Epidermal melanocyte (primary cell): ENCODE results near the gene EPHA10.

ENCODE experiments used
- DNase-seq: peaks from one replicate; pipeline ENCODE4 v3.0.0; 2011; ENCODE audit warnings: low spot score; ENCODE audit not compliant: insufficient read length

EPHA10 gene

DNA sequence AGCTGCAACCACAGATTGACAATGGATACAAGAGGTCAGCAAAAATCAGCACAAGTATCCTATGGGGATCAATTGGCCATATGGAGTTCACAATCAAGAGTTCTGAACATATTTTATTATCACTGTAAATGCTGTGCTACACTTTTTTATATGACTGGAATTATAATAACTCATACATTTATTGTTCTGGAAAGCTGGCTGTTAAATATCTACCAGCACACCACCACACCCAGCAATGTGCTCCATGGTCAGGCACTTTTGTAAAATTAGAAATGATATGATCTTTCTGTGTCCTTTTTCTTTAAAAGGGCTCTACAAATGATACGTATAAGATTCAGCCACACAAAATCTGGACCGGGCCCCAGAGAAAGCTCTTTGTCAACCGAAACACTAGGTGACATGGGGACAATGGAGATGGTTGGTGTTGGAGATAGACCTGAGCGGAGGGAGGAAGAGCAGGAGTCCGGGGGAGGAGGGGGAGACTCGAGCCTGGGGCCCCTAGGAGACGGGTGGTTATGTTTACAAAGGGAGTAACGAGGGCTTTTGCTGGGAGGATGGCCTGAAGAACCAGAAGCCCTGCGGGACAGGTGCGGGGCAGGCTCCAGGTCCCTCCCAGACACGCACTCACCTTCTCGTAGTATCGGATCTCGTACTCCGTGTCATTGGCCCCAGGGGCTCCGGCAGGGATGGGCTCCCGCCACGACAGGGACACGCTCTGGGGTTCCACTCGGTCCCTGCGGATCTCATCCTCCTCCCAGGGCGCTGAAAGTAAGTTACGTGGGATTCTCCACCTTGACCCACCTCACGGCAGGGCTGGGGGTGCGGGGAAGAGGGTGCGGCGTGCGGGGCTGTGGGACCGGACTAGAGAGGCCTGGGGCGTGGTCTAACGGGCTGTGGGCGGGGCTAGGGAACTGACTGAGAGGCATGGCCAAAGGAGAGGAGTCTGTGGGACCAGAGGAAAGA lies 30.0 kb downstream of the EPHA10 start:
- DNase-seq, result no peak

DNA sequence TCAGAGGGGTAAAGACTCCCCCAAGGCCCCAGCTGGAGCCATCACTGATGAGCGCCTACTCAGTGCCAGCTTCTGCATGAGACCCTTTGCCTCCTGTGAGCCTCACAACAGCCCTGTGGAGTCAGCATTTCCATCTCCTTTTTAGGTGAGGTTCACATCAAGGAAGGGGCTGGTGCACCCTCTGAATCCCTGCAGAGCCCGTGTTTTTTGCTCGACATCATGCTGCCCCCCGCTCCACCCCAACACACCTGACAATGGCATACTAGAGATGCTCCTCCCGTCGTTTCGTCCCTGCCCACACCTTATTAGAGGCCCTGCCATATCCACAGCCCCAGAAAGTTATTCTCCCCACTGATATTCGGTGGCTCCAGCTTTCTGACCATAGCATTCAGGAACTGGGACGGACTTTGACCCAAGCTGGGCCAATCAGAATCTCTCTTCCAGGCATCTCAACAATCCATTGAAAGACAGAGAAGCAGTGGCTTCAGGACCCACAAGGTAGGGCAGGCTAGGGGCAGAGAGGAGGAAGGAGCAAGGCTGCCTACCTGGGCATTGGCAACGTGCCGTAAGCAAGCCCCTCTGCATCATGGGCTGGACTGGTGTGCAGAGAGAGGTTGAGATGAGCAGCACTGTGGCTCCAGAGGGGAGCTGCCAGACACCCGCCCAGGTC lies 32.7 kb downstream of the EPHA10 start:
- DNase-seq, result no peak

DNA sequence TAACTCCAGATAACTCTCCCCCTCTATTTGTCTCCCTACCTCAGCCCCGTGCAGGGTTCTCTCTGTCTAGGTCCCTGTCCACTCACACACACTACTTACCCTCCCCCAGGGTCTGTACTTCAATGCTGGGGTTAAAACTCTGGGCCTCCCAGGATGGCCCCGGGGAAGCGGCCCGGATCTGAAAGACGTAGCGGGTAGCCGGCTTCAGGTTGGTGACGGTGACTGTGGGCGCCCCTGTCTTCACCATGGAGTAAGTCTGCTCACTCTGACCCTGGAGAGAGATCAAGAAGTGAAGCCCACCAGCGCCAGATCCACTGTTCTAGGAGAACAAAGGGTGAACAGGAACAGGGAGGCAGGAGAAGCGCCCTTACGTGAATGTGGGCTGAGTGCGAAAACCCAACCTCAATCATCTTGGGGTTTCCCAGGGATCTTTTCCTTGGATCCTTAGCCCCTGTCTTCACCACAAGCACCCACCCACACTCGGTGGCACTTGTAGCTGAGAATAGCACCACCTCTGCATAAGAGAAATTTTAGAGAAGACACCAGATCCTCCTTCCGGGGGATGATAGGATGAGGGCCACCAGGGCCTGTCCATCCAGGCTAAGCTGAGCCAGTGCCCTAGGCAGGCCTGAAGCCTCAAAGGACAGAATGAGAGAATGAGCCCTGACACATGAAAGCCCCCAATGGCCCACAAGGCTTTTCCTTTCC lies 33.5 kb downstream of the EPHA10 start:
- no peak for DNase-seq

DNA sequence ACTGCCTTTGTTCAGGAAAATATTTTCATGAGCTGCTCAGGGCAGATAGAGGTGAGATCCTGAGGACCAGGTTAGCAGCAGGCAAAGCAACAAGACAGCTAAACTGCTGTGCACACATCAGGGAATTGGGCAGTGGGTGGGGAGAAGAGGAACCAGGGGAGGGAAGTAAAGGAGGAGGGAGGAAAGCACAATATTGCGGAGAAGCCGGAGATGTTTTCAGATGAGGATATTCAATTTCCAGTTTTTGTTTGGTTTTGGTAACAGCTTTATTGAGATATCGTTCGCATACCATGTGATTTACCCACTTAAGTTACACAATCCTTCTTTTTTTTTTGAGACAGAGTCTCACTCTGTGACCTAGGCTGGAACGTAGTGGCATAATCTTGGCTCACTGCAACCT lies 34.5 kb downstream of the EPHA10 start:
- no peak for DNase-seq

DNA sequence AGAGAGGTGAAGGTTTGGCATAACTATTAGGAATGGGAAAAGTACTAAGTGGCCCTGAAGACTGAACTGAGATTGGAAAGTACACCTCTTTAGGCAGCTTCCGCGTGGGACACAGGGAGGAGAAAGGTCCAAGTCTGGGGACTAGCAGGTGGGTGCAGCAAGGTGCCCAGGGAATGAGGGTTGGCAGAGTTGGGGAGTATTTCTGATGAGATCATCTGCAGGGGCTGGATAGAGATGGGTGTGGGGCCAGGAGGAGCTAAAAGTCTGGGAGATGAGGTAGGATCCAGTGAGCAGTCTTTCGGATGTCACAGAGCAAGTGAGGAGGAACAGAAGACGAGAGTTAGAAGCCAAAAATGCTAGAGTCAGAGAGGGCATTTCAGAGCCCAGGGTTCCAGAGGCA lies 36.5 kb downstream of the EPHA10 start:
- no peak for DNase-seq

DNA sequence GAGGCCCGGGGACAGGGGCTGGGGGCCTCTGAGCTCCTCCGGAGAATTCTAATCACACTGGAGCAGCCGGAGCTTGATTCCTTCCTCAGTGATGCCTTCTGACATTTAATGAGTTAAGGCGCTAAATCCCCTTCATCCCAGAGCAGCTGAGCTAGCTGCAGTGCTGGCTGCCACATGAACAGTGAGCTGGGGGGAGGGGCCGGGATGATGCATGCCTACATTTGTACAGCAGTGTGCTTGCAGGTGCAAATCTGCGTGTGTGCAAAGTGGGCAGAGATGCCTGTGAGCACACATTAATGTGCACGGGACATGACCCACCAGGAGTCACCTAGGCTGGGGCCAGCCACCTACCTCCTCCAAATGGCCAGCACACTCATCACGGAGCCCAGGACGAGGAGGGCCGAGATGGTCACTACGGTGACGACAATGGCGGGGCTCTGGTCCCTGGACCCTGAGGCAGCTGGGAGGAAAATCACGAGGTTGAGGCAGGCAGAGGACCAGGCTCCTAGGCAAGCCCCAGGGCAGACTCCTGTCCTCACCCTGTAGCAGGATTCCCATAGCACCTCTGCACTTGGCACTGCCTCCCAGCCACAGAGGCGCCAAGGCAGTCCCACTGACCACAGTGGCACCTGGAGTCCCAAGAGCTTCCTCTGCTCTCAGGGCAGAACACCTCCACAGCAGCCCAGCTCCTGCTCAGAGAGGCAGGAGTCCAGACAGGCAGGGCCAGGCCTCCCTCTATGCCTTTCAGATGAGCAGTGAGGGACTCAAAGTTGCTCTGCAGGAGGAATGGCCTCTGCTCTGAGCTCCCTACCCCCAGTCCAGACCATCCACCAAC lies 38.0 kb downstream of the EPHA10 start:
- no peak for DNase-seq

DNA sequence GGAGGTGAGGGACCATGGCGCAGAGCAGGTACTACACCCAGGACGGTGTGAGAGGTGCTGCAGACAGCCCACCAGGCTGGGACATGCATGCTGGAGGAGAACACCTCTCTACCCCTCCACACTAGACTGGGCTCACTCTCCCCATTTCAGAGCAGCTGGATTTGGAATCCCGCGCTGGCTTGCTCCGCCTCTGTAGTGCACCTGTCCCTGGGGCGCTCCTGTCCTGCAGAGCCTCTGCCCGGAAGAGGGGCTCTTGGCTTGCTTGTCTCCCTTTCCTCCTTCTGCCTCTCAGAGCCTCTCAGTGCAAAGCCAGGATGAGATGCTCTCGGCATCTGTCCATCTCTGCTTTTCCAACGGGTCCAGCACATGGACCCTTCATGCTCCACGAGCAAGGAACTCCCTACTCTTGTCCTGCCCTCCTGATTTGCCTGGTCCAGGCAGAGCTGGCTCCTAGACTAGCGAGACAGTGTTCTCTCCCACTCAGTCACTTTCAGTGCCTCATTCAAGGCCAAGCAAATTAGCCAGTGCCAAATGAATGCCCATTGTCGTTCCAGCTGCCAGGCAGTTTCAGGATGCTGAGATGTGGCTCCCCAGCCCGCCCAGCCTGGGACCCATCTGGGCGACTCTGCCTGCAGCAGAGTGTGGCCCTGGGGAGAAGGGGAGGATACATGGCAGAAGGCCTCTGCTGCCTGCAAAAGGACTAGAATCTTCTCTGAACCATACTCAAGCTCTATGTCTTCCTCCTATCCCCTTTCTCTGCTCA lies 38.9 kb downstream of the EPHA10 start:
- no peak for DNase-seq

DNA sequence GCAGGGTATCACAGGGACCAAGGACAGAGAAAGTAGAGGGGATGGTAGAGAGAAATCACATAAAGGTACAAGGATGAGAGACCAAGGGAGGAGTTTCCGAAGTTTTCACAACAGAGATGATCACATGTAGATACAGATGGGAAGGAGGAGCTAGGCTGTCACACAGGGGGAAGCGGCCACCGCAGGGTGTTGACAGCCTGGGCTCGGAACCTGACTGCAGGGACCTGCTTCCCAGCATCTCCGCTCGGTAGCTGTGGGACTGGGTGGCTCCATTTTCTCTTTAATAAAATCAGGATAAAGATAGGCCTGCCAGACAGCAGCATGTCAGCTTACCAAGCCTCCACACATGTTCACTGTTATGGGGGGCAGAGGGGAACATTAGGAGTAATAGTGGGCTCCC lies 40.3 kb downstream of the EPHA10 start:
- DNase-seq, result no peak

DNA sequence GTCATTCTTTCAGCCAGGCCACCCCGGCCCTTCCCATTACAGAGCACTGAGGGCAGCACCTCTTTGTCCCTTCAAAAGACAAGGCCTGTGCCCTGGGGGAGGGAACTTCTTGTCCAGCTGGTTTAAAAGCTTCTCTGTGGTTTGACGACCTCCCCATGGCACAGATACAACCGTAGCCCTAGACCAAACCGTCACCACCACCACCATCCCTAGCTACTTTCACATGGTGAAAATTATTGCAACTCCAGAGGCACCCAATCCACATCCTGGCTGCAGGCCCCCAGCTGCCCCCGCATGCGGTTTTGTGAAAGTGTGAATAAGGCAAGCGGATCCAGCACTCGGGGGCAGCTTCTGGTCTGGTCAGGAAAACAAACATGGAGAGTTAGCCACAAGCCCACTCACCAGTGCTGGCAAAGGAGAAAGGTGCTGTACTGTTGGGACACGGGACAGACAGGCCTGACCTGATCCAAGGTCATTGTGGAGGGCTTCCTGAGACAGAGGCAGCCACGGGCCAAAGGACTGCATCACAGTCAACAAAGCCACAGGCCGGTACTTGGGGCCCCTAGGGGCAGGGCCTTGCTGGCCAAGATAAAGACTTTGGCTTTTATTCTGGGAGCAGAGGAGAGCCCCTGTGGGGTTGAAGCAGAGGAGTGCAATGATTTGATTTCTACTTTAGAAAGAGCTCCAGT lies 41.4 kb downstream of the EPHA10 start:
- DNase-seq, result no peak

DNA sequence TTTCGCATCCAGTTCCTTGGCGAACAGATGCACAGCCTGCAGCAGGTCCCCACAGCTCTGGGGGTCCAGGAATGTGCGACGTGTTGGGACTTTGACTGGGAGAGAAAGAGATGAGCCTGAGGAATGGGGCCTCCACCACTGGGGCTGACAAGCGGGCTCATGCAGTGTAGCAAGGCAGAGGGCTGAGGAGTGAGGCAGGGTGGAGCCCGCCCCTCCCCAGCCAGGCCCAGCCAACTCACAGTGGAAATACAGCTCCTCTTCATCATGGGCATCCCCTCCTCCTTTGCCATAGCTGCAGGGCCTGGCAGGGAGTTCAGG lies 41.9 kb downstream of the EPHA10 start:
- no peak for DNase-seq

DNA sequence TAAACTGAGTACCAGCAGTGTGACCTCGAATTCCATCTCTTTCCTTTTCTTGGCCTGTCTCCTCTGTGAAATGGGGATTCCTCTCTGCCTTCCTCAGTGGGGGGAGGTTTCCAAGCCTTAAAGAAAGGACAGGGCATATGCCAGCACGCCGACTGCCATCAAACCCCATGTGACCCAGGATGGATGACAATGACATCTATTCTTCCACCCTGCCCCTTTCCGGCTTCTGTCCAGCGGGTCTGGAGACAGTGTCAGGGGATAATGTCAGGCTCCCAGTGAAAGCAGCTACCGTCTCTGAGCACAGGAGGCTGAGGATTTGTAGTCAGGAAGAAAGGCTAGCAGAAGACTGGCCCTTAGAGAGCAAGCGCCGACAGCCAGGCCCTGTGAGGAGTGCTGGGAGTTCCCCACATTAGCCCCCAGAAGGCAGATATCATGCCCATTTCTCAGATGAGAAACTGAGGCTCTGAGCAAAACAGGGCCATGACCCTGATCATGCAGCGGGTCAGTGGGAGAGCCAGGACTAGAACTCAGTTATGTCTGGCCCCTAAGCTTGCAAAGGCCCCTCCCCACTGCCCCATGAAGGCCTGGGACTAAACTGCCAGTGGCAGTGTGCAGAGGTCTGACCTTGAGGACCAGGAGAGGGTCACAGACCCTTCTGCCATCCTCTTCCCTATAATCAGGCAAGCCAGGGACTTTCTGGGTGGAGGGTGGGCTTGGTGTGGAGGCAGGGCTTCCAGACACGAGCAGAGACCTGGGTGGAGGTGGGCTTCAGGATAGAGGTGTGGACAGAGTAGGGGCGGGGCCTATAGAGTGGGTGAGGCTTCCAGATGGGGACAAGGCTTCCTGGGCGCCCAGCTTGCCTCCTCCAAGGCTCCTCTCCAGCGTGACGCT lies 42.5 kb downstream of the EPHA10 start:
- DNase-seq, result no peak

DNA sequence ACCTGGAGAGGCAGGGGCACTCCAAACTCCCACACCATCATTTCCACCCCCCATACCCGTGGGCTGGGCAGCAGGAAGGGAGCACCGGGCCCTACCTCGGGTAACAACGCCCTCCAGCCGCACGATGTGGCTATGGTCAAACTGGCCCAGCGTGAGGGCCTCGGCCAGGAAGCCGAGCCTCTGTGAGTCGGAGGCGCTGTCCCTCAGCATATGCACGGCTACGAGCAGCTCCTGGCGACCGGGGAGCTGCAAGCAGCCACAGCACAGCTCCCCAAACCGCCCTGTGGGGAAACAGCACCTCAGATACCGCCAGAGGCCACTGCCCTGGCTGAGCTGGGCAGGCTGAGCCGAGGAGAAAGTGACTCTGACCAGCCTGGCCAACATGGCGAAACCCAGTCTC lies 43.4 kb downstream of the EPHA10 start:
- no peak for DNase-seq

DNA sequence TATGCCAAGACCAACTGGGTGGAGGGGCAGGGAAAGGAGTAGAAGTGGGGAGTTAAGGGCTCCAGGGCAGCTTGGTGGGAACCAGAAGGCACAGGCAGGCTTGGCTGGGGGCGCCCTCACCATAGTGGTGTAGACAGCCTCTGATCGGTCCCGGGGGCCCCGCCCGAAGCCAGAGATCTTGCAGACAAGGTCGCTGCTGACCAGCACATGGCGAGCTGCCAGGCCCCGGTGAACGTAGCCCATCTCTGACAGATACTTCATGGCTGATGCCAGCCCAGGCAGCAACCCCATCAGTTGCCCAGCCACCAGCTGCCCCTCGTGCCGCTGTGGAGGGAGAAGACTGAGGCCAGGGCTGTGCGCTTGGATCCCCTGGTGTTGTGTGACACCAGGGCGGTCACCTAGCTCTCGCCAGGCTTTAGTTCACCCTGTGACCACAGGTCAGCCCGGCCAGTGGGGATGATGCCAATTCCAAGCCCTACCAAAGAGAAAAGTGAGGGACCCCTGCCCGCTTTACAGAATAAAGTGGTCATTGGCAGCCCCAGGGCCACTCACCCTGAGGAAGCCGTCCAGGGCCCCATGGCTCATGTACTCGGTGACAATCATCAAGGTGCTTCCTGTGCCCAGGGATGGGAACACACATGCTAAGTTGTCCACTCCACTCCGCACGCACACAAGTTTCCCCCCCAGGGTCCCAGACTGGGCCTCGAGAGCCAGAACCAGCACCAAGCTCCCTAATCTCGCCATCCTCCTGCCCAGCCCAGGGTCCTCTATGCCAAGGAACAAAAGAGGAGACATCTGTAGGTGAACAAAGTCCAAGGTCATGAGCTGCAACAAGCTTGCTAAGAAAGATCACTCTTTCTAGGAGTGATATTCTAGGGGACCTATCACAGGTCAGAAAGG lies 44.4 kb downstream of the EPHA10 start:
- no peak for DNase-seq

DNA sequence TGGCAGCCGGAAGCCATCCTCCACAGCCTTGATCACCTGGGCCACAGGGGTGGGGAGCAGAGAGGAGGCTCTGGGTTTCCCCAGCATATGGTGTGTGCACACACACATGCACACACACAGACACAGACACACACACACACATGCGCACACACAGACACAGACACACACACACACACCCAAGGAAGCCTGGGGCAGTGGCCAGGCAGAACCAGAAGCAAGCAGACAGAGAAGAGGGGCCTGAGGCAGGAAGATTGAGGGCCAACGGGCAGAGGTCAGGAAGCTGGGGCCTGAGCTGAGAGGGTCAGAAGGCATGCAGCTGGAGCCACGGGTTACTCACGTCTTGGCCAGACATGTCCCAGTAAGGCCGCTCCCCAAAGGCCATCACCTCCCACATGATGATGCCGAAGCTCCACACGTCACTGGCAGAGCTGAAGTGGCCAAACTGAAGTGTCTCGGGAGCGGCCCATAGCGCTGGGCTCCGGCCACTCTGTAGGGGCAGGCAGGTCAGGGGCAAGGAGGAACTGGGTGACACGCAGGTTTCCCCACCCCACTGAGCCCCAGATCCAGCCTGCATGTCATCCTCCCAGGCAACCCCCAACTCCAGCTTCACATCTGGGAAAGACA lies 45.2 kb downstream of the EPHA10 start:
- no peak for DNase-seq

DNA sequence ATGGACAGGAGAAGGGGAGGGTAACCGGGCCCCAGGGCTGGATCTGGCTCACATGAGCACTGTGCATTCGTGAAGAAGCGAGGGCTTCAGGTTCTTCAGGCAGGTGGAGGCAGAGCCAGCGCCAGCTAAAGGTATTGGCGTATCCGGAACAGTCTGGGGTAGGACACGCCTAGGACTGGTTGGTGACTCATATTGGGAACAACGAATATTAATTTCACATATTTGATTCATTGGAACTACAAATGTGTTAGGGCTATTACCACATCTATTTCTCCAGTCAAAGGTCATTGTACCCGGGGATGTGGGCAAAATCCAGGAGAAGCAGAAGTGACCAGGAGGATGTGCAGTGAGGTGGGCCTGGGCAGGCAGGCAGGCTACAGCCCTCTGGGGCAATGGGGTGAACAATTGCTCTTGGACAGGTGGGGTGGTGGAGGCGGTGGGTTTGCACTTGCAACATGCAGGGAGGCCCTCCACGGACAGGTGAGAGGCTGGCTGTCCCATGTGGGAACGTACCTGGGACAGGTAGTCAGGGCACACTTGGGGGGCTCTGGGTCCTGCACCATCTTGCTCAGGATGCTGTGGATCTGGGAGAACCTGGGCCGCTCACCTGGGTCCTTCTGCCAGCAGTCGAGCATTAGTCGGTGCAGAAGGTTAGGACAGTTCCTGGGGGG lies 45.9 kb downstream of the EPHA10 start:
- DNase-seq, result no peak

DNA sequence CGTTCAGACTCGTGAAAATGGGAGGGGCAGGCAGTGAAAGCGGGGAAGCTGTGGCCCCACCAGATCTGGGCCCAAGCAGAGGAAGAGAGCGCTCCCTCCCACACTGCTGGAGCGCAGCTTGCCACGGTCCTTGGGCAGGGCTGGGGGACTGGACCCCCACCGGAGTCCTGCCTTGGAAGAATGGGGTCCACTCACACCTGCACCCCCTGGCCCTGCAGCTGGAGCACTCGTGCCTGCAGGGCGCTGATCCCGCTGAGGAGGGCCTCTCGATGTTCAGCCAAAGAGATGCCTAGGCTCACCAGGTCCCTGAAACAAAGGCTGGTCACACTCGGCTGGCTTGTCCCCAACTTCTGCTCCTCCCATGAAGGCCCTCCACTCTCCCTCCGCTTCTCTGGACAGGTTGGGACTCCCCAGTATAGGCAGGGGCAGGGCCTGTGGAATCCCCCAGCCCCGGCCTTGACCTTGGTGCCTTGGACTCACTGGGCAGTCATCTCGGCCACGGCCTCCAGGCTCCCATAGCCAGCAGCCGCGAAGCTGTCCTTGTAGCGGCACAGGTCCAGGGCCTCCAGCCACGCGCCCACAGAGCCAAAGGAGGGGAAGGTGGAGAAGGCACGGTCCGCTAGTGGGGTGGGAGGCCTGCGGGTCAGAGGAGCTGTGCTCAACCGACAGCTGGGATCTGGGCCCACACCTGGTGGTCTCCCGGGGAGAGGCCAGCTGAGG lies 46.6 kb downstream of the EPHA10 start:
- no peak for DNase-seq
